A549 (cell line): Measurements from ENCODE around the gene CD151. TPM values are rescaled to one million over a fixed set of nuclear protein-coding genes. Genes with fewer than 3 reads are reported as not detected.

ENCODE experiments used
- ATAC-seq, 2 experiments: fragments of 200-7000 bp in 1 of 2; fragments of >200 bp in 1 of 2; cut with Nextera tagmentation in 1 of 2; cut with Tn5 transposase in 1 of 2; 3 replicates each; pipeline versions ENCODE4 v1.8.0 to v1.9.1; 2018 to 2020; ENCODE audit warnings: mild to moderate bottlenecking in 1 of 2, moderate library complexity in 1 of 2
- CTCF ChIA-PET: fragments of 300-600 bp; sonication (Branson Sonifier 250); formaldehyde crosslinking; extraction: SDS; loops from one replicate; lab custom pipeline; 2021; ENCODE audit warnings: antibody characterized with exemption, inconsistent platforms; lab: Yijun Ruan, JAX
- POLR2A ChIA-PET: fragments of 350-600 bp; formaldehyde crosslinking; extraction: SDS; loops from one replicate; lab custom pipeline; 2021; ENCODE audit warnings: antibody characterized with exemption, inconsistent platforms; lab: Yijun Ruan, JAX
- DNase-seq, 2 experiments: peaks; one replicate each; pipeline versions ENCODE4 v3.0.0 to v3.0.0-alpha.2; 2011 to 2016; ENCODE audit warnings: low read depth in 1 of 2, low spot score in 1 of 2
- FAIRE-seq: peaks from 2 replicates; lab custom pipeline; 2011; peaks lifted over from hg19 to GRCh38; lab: Jason Lieb, UNC
- H3K27ac ChIP-seq, 2 experiments: fragments of >200 bp; sonication (Bioruptor Twin); formaldehyde crosslinking; 3 replicates each; pipeline ENCODE4 v1.5.1; 2016 to 2017
- H3K4me1 ChIP-seq: fragments of >200 bp; sonication (Bioruptor Twin); formaldehyde crosslinking; 3 replicates; pipeline ENCODE4 v1.6.1; 2016
- H3K4me2 ChIP-seq: fragments of >200 bp; sonication (Bioruptor Twin); formaldehyde crosslinking; 3 replicates; pipeline ENCODE4 v1.6.1; 2016
- H3K4me3 ChIP-seq: fragments of >200 bp; sonication (Bioruptor Twin); formaldehyde crosslinking; 3 replicates; pipeline ENCODE4 v1.5.1; 2016
- H3K9me3 ChIP-seq: fragments of >200 bp; sonication (Bioruptor Twin); formaldehyde crosslinking; 3 replicates; pipeline ENCODE4 v1.6.1; 2016
- ATOH8 ChIP-seq: fragments of 250-450 bp; sonication (Bioruptor Pico); IDR thresholded peaks from 2 replicates; pipeline ENCODE4 v1.5.0; 2020; ENCODE audit warnings: low read depth, mild to moderate bottlenecking, moderate library complexity
- EHF ChIP-seq: fragments of 250-450 bp; sonication (Bioruptor Pico); IDR thresholded peaks from 2 replicates; pipeline ENCODE4 v1.5.0; 2020; ENCODE audit warnings: mild to moderate bottlenecking
- ELK1 ChIP-seq: fragments of 150-350 bp; IDR thresholded peaks from 2 replicates; pipeline ENCODE4 v1.6.1; 2014; ENCODE audit warnings: low read depth, mild to moderate bottlenecking, low read length
- EP300 ChIP-seq, 2 experiments: fragments of >200 bp; sonication (Bioruptor Twin); formaldehyde crosslinking; IDR thresholded peaks; 2 replicates in 1 of 2; 3 replicates in 1 of 2; pipeline ENCODE4 v1.6.1; 2016 to 2017
- FOSB ChIP-seq: fragments of 250-450 bp; sonication (Bioruptor Pico); IDR thresholded peaks from 2 replicates; pipeline ENCODE4 v1.5.0; 2020; ENCODE audit warnings: mild to moderate bottlenecking, moderate library complexity
- HDAC2 ChIP-seq: fragments of 200-600 bp; sonication (generic); IDR thresholded peaks from 2 replicates; pipeline ENCODE4 v1.6.1; 2016
- HMGXB4 ChIP-seq: fragments of 250-450 bp; sonication (Bioruptor Pico); IDR thresholded peaks from 2 replicates; pipeline ENCODE4 v1.5.0; 2021; ENCODE audit warnings: mild to moderate bottlenecking, moderate library complexity, borderline replicate concordance
- HOXA7 ChIP-seq: fragments of 250-450 bp; sonication (Bioruptor Pico); IDR thresholded peaks from 2 replicates; pipeline ENCODE4 v1.5.0; 2020; ENCODE audit warnings: mild to moderate bottlenecking, moderate library complexity
- HOXB13 ChIP-seq: fragments of 250-450 bp; sonication (Bioruptor Pico); IDR thresholded peaks from 2 replicates; pipeline ENCODE4 v1.5.0; 2020; ENCODE audit warnings: low read depth, mild to moderate bottlenecking, moderate library complexity
- JUNB ChIP-seq: fragments of >200 bp; sonication (Bioruptor Twin); formaldehyde crosslinking; IDR thresholded peaks from 2 replicates; pipeline ENCODE4 v1.6.1; 2016
- KDM1A ChIP-seq: fragments of 200-600 bp; sonication (generic); IDR thresholded peaks from 2 replicates; pipeline ENCODE4 v1.6.1; 2016; ENCODE audit warnings: low read depth, mild to moderate bottlenecking
- MAFK ChIP-seq: fragments of 450-650 bp; IDR thresholded peaks from 2 replicates; pipeline ENCODE4 v1.6.1; 2014; ENCODE audit not compliant: partially characterized antibody
- MAX ChIP-seq: IDR thresholded peaks from 2 replicates; pipeline ENCODE4 v1.6.1; 2012
- NFE2L2 ChIP-seq: fragments of 150-350 bp; conservative IDR thresholded peaks from 2 replicates; pipeline ENCODE4 v1.6.1; 2014; ENCODE audit warnings: low read length
- NPAS2 ChIP-seq: fragments of 250-450 bp; sonication (Bioruptor Pico); IDR thresholded peaks from 2 replicates; pipeline ENCODE4 v1.8.0; 2022; ENCODE audit warnings: mild to moderate bottlenecking, moderate library complexity, borderline replicate concordance
- PBX3 ChIP-seq: IDR thresholded peaks from 2 replicates; pipeline ENCODE4 v1.6.1; 2012
- POLR2AphosphoS2 ChIP-seq: conservative IDR thresholded peaks from 2 replicates; pipeline ENCODE4 v1.6.1; 2012; ENCODE audit warnings: low read length, improper control_type of control experiment, inconsistent platforms
- RARB ChIP-seq: fragments of 250-450 bp; sonication (Bioruptor Pico); IDR thresholded peaks from 2 replicates; pipeline ENCODE4 v1.8.0; 2021; ENCODE audit warnings: mild to moderate bottlenecking, moderate library complexity
- REST ChIP-seq: fragments of 200-600 bp; sonication (generic); IDR thresholded peaks from 2 replicates; pipeline ENCODE4 v1.6.1; 2016; ENCODE audit warnings: antibody characterized with exemption, mild to moderate bottlenecking, moderate library complexity
- SREBF2 ChIP-seq: fragments of 450-650 bp; IDR thresholded peaks from 2 replicates; pipeline ENCODE4 v1.6.1; 2014; ENCODE audit warnings: mild to moderate bottlenecking, moderate library complexity
- TFCP2L1 ChIP-seq: fragments of 250-450 bp; sonication (Bioruptor Pico); IDR thresholded peaks from 2 replicates; pipeline ENCODE4 v1.5.0; 2021; ENCODE audit warnings: mild to moderate bottlenecking
- USF2 ChIP-seq: fragments of 450-650 bp; IDR thresholded peaks from 2 replicates; pipeline ENCODE4 v1.6.1; 2014; ENCODE audit warnings: antibody characterized with exemption
- WGBS: methylation state at CpG from one replicate; pipeline ENCODE4 v1.1.6; 2017; ENCODE audit errors: missing lambda C conversion rate; 5-methylcytosine and 5-hydroxymethylcytosine counted together
- polyA plus RNA-seq, 4 experiments: library from polyadenylated mRNA; depleted of rRNA in 3 of 4; stranded (reverse); fragments of >200 nt; fragmentation: RNase III in 1 of 4; extraction: RNeasy Plus Mini Kit Qiagen cat#74134 plus additional on column Dnase treatment in 1 of 4; gene quantifications; 2 replicates in 3 of 4; 3 replicates in 1 of 4; pipeline ENCODE4 v1.2.3, GENCODE V29; 2011 to 2017

The CD151 gene
- polyA plus RNA-seq, 2 of the 4 experiments (the other 2 are of a cell fraction), result 409 to 701 TPM

- TF ChIP-seq PBX3 (no peak), SREBF2 (no peak)
Measured at GRCh38 chr11:839875-840617, 7.3 kb downstream of the CD151 start (continued).

GRCh38 chr11:841981-842369 lies 9.2 kb downstream of the CD151 start:
- no peak for DNase-seq
- peaks cover 63% of the 10 kb centered on the region for H3K4me1 ChIP-seq
- ATAC-seq, result no peak
- no peak for FAIRE-seq
- no peaks in the 10 kb centered on the region for H3K9me3 ChIP-seq
- ChIA-PET CTCF (interaction anchor here (1.1 kb wide), 1 partner anchor 20 kb away, joined by 3 read pairs; no protein-coding TSS in a partner anchor), POLR2A (interaction anchor here (3.9 kb wide), 1 partner anchor 9 kb away, joined by 47 read pairs; the partner anchor contains the start of gene CD151)
- 4% methylated on average over 21 of the region's 27 CpGs for WGBS
- TF ChIP-seq USF2, result no peak
- no peak for TF ChIP-seq HMGXB4 (CRISPR knock-in tag)
- peak; percentile 42; the same call in 1 of the 2 replicates for TF ChIP-seq HOXA7
- TF ChIP-seq HOXB13 (CRISPR knock-in tag), result no peak
- no peak for TF ChIP-seq JUNB
- no peak for TF ChIP-seq ATOH8
- TF ChIP-seq EP300 (IDR thresholded peaks at IDR 0.05), result no peak
- TF ChIP-seq RARB (CRISPR knock-in tag), result peak; percentile 35; the same call in 1 of the 2 replicates
- peak; percentile 91 for TF ChIP-seq TFCP2L1 (CRISPR knock-in tag)
- TF ChIP-seq HDAC2, result no peak
- TF ChIP-seq FOSB (CRISPR knock-in tag), result 0 out of 2 replicates have a peak, but pooled peaks have one; percentile 23
- TF ChIP-seq EHF, result no peak
- TF ChIP-seq KDM1A, result no peak
- TF ChIP-seq MAX, result no peak
- no peak for TF ChIP-seq REST
- TF ChIP-seq MAFK, result no peak
- TF ChIP-seq NFE2L2, result no peak
- peak; percentile 96; the same call in 1 of the 2 replicates for TF ChIP-seq POLR2AphosphoS2
- no peak for TF ChIP-seq ELK1
- TF ChIP-seq NPAS2 (CRISPR knock-in tag), result no peak
- peak overlapping the region; percentile 92 for H3K4me2 ChIP-seq
- peak overlapping the region; percentile 100 for H3K4me3 ChIP-seq
- H3K27ac ChIP-seq, result peak overlapping the region; percentile 99
